NB4 (cell line): ENCODE measurements around the gene CPNE4.

Experiments
- CTCF ChIP-seq: IDR thresholded peaks from one replicate; pipeline ENCODE4 v1.5.1; 2012; ENCODE audit warnings: low read depth, low read length
- MAX ChIP-seq: IDR thresholded peaks from 2 replicates; pipeline ENCODE4 v1.6.1; 2011; ENCODE audit warnings: low read depth, low read length
- POLR2A ChIP-seq: IDR thresholded peaks from 2 replicates; pipeline ENCODE4 v1.6.1; 2011; ENCODE audit warnings: mild to moderate bottlenecking; ENCODE audit not compliant: insufficient read length; ENCODE audit errors: extremely low read depth

GRCh38 chr3:131995891-131996290 lies 38.9 kb downstream of the CPNE4 start:
- TF ChIP-seq CTCF = no peak
- TF ChIP-seq POLR2A = no peak
- no peak for TF ChIP-seq MAX
